GM21825 (cell line): ENCODE results near the gene UBLCP1.
"Not testable (repeated sequence)": the region's sequence is repeated elsewhere in the genome, so short reads cannot be mapped to it uniquely, and the experiment has no call there.

Experiments
- ATAC-seq: cut with Tn5 transposase; IDR thresholded peaks from one replicate; pipeline ENCODE4 v1.9.1; 2021; ENCODE audit warnings: mild to moderate bottlenecking, moderate library complexity; ENCODE audit not compliant: unreplicated experiment

UBLCP1 gene, protein sequence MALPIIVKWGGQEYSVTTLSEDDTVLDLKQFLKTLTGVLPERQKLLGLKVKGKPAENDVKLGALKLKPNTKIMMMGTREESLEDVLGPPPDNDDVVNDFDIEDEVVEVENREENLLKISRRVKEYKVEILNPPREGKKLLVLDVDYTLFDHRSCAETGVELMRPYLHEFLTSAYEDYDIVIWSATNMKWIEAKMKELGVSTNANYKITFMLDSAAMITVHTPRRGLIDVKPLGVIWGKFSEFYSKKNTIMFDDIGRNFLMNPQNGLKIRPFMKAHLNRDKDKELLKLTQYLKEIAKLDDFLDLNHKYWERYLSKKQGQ

DNA sequence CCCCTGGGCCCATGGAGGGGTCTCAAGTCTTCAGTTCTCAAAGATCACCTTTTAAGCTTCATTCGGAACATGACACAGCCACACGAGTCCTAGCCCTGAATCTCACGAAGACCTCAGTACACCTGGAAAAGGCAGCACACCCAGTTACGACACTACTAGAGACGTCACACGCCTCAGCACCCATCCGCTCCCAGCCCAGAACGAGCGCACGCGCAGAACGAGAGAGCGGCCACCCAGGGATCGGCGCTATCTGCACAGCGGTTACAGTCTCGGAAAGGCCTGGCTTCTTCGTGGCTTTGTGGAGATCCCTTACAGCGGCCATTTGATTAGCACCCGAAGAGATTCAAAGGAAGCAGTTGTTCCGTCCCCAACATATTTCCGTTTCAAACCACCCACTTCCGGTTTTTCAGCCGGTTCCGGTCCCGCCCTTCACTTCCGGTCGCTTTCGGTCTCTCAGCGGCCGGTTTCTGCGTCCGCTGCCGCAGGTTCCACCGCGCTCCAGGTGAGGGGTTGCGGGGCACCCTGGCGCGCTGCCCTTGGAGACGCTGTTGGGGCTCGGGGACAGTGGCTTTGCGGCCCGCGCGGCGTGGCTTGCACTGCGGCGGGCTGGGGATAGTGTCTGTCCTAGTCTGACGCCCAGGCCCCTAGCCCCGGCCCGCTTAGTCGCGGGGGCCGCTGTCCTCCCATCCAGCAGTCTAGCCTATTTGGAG lies at the start of gene UBLCP1:
Gene UBLCP1 (plus strand): TSS at position 432 of the 710 bp plus-strand sequence. CDS start 5,626 bp downstream, outside the sequence.
- peak; percentile 87 for ATAC-seq

DNA sequence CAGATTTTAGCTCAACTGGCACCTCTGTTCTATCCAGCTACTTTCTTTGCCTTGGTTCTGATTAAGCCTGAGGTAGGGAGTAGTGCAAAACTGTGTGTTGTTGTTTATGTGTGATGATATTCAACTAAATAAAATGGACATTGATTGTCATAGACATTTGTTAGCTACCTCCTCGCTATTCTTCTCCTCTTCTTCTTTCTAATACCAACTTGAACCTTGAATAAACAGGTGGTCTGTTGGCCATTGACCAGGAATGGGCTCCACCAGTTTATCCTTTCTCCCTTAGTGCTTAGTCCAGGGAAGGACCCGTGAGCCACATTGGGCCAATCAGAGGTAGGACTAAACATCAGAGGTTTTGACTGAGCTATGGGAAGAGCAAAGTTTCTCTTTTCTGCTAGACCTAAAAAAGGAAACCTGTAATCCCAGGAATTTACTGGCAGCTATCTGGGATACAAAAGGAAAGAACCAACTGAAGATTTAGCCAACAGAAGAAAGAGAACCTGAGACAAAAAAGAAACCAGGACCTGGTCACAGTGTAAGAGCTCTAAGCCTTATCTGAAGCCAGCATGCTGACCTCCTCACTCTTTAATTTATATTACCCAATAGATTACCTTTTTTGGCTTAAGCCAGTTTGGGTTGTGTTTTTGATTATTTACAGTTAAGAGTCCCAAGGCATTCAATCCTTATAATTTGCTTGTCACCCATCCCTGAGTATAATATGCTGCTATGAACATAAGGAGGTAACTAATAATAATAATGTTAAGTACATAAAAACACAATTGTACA lies 48.4 kb upstream of the UBLCP1 start:
- no peak for ATAC-seq

- ATAC-seq: no peak
Observed at GRCh38 chr5:159215886-159216285, 47.2 kb upstream of the UBLCP1 start.

GRCh38 chr5:159216454-159216853 lies 46.6 kb upstream of the UBLCP1 start:
- ATAC-seq: no peak

DNA sequence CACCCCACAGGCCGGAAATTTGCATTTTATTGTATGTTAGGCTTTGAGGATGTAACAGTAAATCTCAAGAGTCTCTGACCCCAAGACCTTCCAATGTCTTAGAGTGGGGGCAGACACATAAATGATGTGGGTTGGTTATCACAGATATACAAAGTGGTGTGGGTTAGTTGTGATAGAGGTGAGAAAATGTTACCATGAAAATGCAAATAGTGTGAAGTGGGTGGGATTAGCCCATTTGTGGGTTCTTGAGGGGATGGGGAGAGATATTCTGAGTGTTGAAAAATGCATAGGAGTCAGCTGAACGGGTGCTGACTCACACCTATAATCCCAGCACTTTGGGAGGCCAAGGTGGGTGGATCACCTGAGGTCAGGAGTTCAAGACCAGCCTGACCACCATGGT lies 45.9 kb upstream of the UBLCP1 start:
- ATAC-seq: no peak

GRCh38 chr5:159218595-159219023 lies 44.5 kb upstream of the UBLCP1 start:
- no peak for ATAC-seq

DNA sequence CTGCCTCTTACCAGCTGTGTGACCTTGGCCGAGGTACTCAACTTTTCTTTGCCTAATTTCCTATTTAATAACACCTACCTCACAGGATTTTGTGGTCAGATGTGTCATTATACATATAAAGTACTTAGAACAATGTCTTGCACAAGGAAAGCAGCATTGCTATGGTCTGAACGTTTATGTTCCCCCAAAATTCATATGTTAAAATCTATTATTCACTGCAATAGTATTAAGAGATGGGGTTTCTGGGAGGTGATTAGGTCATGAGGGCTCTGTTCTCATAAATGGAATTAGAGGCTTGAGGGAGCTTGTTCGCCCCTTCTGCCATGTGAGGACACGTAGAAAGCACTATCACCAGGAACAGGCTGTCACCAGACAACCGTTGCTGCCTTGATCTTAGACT lies 42.9 kb upstream of the UBLCP1 start:
- ATAC-seq: no peak

DNA sequence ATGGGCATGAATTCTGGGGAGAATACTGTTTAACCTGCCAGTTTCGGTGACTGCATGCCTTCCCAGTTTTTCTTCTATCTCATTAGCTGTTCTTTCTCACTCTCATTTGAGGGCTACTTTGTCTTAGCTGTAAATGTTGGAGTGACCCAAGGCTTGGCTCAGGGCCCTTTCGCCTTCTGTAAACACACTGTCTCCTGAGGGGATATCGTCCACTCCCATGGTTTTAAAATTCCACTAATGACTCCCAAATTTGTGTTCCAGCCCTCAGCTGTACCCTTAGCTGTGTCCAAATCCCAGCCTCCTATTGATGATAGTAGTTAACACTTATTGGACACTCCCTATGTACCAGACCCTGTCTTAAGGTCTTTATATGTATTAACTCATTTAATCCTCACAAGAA lies 39.6 kb upstream of the UBLCP1 start:
- ATAC-seq: no peak

GRCh38 chr5:159224471-159224870 lies 38.6 kb upstream of the UBLCP1 start:
- ATAC-seq: no peak

GRCh38 chr5:159226451-159226850 lies 36.6 kb upstream of the UBLCP1 start:
- ATAC-seq: no peak

DNA sequence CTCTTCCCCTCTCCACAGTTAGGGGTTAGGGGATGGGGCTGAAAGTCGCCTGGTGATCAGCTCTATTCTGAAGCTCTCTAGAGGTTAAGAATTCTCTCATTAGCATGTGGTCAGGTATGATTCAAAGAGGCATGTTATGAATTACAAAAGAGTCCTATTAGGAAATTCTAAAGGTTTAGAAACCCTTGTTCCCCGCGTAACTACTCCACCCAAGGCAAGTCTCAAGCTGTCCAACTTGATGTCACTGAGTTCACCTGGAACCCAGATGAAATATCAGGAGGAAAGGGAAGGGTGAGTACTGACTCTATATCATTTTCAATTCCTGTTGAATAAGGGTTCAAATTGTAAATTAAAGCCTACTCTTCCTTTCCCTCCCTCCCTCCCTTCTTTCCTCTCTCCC lies 35.6 kb upstream of the UBLCP1 start:
- ATAC-seq: no peak

DNA sequence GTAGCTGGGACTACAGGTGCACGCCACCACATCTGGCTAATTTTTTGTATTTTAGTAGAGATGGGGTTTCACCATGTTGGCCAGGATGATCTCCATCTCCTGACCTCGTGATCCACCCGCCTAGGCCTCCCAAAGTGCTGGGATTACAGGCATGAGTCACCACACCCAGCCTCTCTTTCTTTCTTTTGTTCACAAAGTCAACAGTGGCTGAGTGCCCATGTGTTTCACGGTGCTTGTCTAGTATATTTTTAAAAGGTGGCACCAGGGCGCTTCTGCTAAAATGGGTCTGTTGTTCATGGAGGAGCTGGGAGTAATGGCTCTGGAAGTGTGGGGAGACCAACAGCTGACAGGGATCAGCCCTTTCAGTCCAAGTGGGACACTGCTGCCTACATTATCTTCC lies 35.0 kb upstream of the UBLCP1 start:
- not testable (repeated sequence) for ATAC-seq

- no peak for ATAC-seq
Observed at GRCh38 chr5:159230657-159231056, 32.4 kb upstream of the UBLCP1 start.

DNA sequence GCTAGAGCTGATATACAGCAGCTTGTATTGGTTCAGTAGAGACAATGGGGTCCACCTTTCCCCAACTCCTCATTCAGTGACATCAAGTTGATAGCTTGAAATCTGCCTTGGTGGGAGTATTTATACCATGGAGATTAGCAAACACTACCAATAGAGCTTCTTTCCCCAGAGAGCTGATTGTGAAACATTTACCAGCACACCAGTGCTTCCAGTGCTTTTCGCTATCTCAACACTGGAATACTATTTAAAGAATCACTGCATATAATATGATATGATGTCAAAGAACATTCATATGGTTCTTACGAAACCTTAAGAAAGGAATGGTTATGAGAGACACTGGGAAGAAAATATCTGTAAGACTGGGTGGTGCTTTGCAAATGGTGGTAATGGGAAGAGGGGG lies 31.9 kb upstream of the UBLCP1 start:
- no peak for ATAC-seq

GRCh38 chr5:159235871-159236520 lies 27.1 kb upstream of the UBLCP1 start:
- ATAC-seq: not testable (repeated sequence)

- no peak for ATAC-seq
Observed at GRCh38 chr5:159240301-159240870, 22.7 kb upstream of the UBLCP1 start.

- ATAC-seq: no peak
Observed at GRCh38 chr5:159241946-159242552, 21.0 kb upstream of the UBLCP1 start.

DNA sequence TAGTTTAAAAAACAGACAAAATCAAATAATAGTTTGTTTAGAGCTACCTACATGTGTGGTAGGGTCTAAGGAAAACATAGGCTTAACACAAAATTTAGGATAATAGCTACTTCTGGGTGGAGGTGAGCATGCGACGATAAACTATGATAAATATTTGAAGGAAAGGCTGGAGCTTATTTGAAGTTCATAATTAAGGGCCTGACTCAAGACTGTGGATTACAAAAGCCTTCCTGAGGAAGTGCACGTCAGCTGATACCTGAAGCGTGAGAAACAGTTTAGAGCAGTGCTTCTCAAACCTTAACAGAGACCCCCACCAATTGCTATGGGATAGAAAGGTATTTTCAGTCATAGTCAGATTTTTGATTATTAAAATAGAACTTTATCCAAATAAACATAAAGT lies 20.4 kb upstream of the UBLCP1 start:
- ATAC-seq: no peak

GRCh38 chr5:159243385-159243784 lies 19.7 kb upstream of the UBLCP1 start:
- ATAC-seq: no peak

- no peak for ATAC-seq
Observed at GRCh38 chr5:159244163-159244562, 18.9 kb upstream of the UBLCP1 start.
